Keratinocyte (primary cell): Measurements from ENCODE around the gene CABLES2. TPM values are rescaled to one million over a fixed set of nuclear protein-coding genes. Genes with fewer than 3 reads are reported as not detected.

Source experiments
- DNase-seq: peaks from one replicate; pipeline ENCODE4 v3.0.0-alpha.2; 2011; ENCODE audit warnings: low read depth, missing footprints, low spot score
- FAIRE-seq: peaks from 2 replicates; lab custom pipeline; 2011; peaks lifted over from hg19 to GRCh38; lab: Jason Lieb, UNC
- H2AFZ ChIP-seq: 2 replicates; pipeline ENCODE4 v1.6.0; 2012; ENCODE audit warnings: low read length, control low read depth, inconsistent platforms; ENCODE audit not compliant: control insufficient read depth
- H3K27ac ChIP-seq: 2 replicates; pipeline ENCODE4 v1.5.1; 2011; ENCODE audit warnings: low read length; ENCODE audit not compliant: control insufficient read depth, insufficient read depth
- H3K27me3 ChIP-seq: 3 replicates; pipeline ENCODE4 v1.6.0; 2011; ENCODE audit warnings: low read length; ENCODE audit not compliant: control insufficient read depth, insufficient read depth; ENCODE audit errors: extremely low read depth
- H3K36me3 ChIP-seq, 2 experiments: 2 replicates in 1 of 2; 3 replicates in 1 of 2; pipeline ENCODE4 v1.5.1; 2011; ENCODE audit warnings: low read length in 2 of 2, mild to moderate bottlenecking in 1 of 2; ENCODE audit not compliant: control insufficient read depth in 2 of 2, insufficient read depth in 2 of 2; ENCODE audit errors: extremely low read depth in 1 of 2
- H3K4me1 ChIP-seq: 3 replicates; pipeline ENCODE4 v1.5.1; 2011; ENCODE audit warnings: low read length; ENCODE audit not compliant: control insufficient read depth, insufficient read depth; ENCODE audit errors: extremely low read depth
- H3K4me2 ChIP-seq: 3 replicates; pipeline ENCODE4 v1.6.0; 2011; ENCODE audit warnings: low read depth, low read length; ENCODE audit not compliant: control insufficient read depth, insufficient read depth; ENCODE audit errors: extremely low read depth
- H3K4me3 ChIP-seq, 3 experiments: fragments of 200-600 bp in 1 of 3; sonication (generic) in 1 of 3; 2 replicates in 2 of 3; 3 replicates in 1 of 3; pipeline ENCODE4 v1.5.1; 2011 to 2016; ENCODE audit warnings: low read length in 3 of 3, mild to moderate bottlenecking in 3 of 3, control low read depth in 2 of 3, inconsistent platforms in 1 of 3, low read depth in 1 of 3, mixed read lengths in 1 of 3, mixed run types in 1 of 3, moderate library complexity in 1 of 3; ENCODE audit not compliant: control insufficient read depth in 2 of 3, insufficient read depth in 2 of 3; ENCODE audit errors: extremely low read depth in 1 of 3
- H3K79me2 ChIP-seq: 2 replicates; pipeline ENCODE4 v1.6.0; 2012; ENCODE audit warnings: low read length; ENCODE audit not compliant: control insufficient read depth, insufficient read depth
- H3K9ac ChIP-seq: 3 replicates; pipeline ENCODE4 v1.6.0; 2011; ENCODE audit warnings: low read length; ENCODE audit not compliant: control insufficient read depth, insufficient read depth; ENCODE audit errors: extremely low read depth
- H3K9me1 ChIP-seq: 3 replicates; pipeline ENCODE4 v1.6.0; 2011; ENCODE audit warnings: low read length; ENCODE audit not compliant: control insufficient read depth, insufficient read depth; ENCODE audit errors: extremely low read depth
- H3K9me3 ChIP-seq: 2 replicates; pipeline ENCODE4 v1.5.1; 2012; ENCODE audit warnings: low read depth, low read length; ENCODE audit not compliant: control insufficient read depth
- H4K20me1 ChIP-seq: 3 replicates; pipeline ENCODE4 v1.6.0; 2011; ENCODE audit warnings: low read length; ENCODE audit not compliant: control insufficient read depth, insufficient read depth; ENCODE audit errors: extremely low read depth
- EZH2 ChIP-seq: IDR thresholded peaks from one replicate; pipeline ENCODE4 v1.6.1; 2012; ENCODE audit warnings: inconsistent platforms, mild to moderate bottlenecking, low read length, moderate library complexity
- dilution Hi-C: fragments of 300-500 bp; cut with MboI; formaldehyde crosslinking; loops from one replicate; pipeline ENCODE4 v1.7.0; 2020; ENCODE audit warnings: low sequenced_read_pairs; ENCODE audit not compliant: extremely low pct_ligation_motif_present
- polyA plus RNA-seq, 5 experiments: library from polyadenylated mRNA; depleted of rRNA in 3 of 5; stranded (reverse) in 3 of 5; stranded (forward) in 1 of 5; unstranded in 1 of 5; fragments of >200 nt; gene quantifications; 1 replicate in 1 of 5; 2 replicates in 3 of 5; 3 replicates in 1 of 5; pipeline versions ENCODE4 v1.2.1 to v1.2.3, GENCODE V29; 2011 to 2012; ENCODE audit warnings: missing spikeins in 2 of 5, low read depth in 1 of 5, low replicate concordance in 1 of 5
- TF ChIP-seq, protein P1 (sequence below), 3 experiments: IDR thresholded peaks in 1 of 3; conservative IDR thresholded peaks in 1 of 3; optimal IDR thresholded peaks in 1 of 3; 2 replicates in 2 of 3; 3 replicates in 1 of 3; pipeline versions ENCODE3 to v1.5.1; 2011; ENCODE audit warnings: low read length in 3 of 3, mild to moderate bottlenecking in 3 of 3, moderate library complexity in 2 of 3, control low read depth in 1 of 3, inconsistent platforms in 1 of 3; ENCODE audit not compliant: insufficient read depth in 2 of 3; ENCODE audit errors: extremely low read depth in 1 of 3

CABLES2 gene
- polyA plus RNA-seq, 1 donor (not counting 4 experiments of a cell fraction or from before 2014, with no cell fraction given): 2.2 TPM

GRCh38 chr20:62372042-62372993 lies 34.8 kb downstream of the CABLES2 start:
- dilution Hi-C loops: no loop called here
- FAIRE-seq (no peak), DNase-seq (no peak)
- peaks cover under 1% of the 10 kb centered on the region for H3K9me1 ChIP-seq
- no peaks in the 10 kb centered on the region for H4K20me1 ChIP-seq
- TF ChIP-seq, protein P1, sequence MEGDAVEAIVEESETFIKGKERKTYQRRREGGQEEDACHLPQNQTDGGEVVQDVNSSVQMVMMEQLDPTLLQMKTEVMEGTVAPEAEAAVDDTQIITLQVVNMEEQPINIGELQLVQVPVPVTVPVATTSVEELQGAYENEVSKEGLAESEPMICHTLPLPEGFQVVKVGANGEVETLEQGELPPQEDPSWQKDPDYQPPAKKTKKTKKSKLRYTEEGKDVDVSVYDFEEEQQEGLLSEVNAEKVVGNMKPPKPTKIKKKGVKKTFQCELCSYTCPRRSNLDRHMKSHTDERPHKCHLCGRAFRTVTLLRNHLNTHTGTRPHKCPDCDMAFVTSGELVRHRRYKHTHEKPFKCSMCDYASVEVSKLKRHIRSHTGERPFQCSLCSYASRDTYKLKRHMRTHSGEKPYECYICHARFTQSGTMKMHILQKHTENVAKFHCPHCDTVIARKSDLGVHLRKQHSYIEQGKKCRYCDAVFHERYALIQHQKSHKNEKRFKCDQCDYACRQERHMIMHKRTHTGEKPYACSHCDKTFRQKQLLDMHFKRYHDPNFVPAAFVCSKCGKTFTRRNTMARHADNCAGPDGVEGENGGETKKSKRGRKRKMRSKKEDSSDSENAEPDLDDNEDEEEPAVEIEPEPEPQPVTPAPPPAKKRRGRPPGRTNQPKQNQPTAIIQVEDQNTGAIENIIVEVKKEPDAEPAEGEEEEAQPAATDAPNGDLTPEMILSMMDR (optimal IDR thresholded peaks at IDR 0.05 in 1 of 3, IDR thresholded peaks at IDR 0.05 in 1 of 3, conservative IDR thresholded peaks at IDR 0.05 in 1 of 3; ENCODE audit: extremely low read depth in 1 of 3, insufficient read depth in 2 of 3, low read length in 3 of 3): no peak
- TF ChIP-seq EZH2: no peak
- no peak overlapping the region for H3K4me2 ChIP-seq
- no peak overlapping the region for H3K9ac ChIP-seq
- no peak overlapping the region for H3K27ac ChIP-seq
- no peaks in the 10 kb centered on the region for H3K79me2 ChIP-seq
- no peak overlapping the region for H2AFZ ChIP-seq
- no peaks in the 10 kb centered on the region for H3K9me3 ChIP-seq
- no peaks in the 10 kb centered on the region for H3K36me3 ChIP-seq
- no peak overlapping the region for H3K4me3 ChIP-seq
- H3K27me3 ChIP-seq: no peaks in the 10 kb centered on the region
- H3K4me1 ChIP-seq: peaks cover 43% of the 10 kb centered on the region

- no peak for TF ChIP-seq EZH2
- TF ChIP-seq, protein P1 (optimal IDR thresholded peaks at IDR 0.05 in 1 of 3, IDR thresholded peaks at IDR 0.05 in 1 of 3, conservative IDR thresholded peaks at IDR 0.05 in 1 of 3; ENCODE audit: extremely low read depth in 1 of 3, insufficient read depth in 2 of 3, low read length in 3 of 3): no peak
- Histone ChIP-seq H3K9ac (no peak overlapping the region), H2AFZ (no peak overlapping the region), H3K4me3 (no peak overlapping the region), H3K4me1 (peaks cover 36% of the 10 kb centered on the region), H3K9me3 (no peaks in the 10 kb centered on the region), H3K36me3 (no peaks in the 10 kb centered on the region), H3K27me3 (no peaks in the 10 kb centered on the region), H4K20me1 (no peaks in the 10 kb centered on the region), H3K4me2 (no peak overlapping the region), H3K27ac (no peak overlapping the region), H3K9me1 (no peaks in the 10 kb centered on the region), H3K79me2 (no peaks in the 10 kb centered on the region)
- dilution Hi-C loops: no loop called here
- FAIRE-seq (no peak), DNase-seq (no peak)
Measured at GRCh38 chr20:62371588-62372041, 35.5 kb downstream of the CABLES2 start.
